H1 (cell line): ENCODE measurements around the gene VAT1L.

ENCODE experiments used
- CEBPB ChIP-seq: IDR thresholded peaks from 2 replicates; pipeline ENCODE4 v1.6.1; 2012; ENCODE audit warnings: low read depth, low read length
- CHD2 ChIP-seq: IDR thresholded peaks from 2 replicates; pipeline ENCODE4 v1.6.1; 2012; ENCODE audit warnings: low read length, improper control_type of control experiment
- CTCF ChIP-seq, 3 experiments: IDR thresholded peaks; 1 replicate in 2 of 3; 2 replicates in 1 of 3; pipeline versions ENCODE4 v1.5.1 to v1.6.1; 2011; ENCODE audit warnings: low read length in 3 of 3, mild to moderate bottlenecking in 3 of 3, inconsistent platforms in 2 of 3, low read depth in 1 of 3, moderate library complexity in 1 of 3; ENCODE audit not compliant: insufficient read depth in 1 of 3; ENCODE audit errors: control extremely low read depth in 1 of 3
- EP300 ChIP-seq, 2 experiments: IDR thresholded peaks; 1 replicate in 1 of 2; 2 replicates in 1 of 2; pipeline ENCODE4 v1.6.1; 2011 to 2012; ENCODE audit warnings: low read depth in 2 of 2, low read length in 2 of 2, mild to moderate bottlenecking in 2 of 2, borderline replicate concordance in 1 of 2, inconsistent platforms in 1 of 2, moderate library complexity in 1 of 2
- EZH2 ChIP-seq: fragments of 200-600 bp; sonication (generic); IDR thresholded peaks from 2 replicates; pipeline ENCODE4 v1.7.1; 2012; ENCODE audit warnings: low read depth, mild to moderate bottlenecking, moderate library complexity, low read length, inconsistent platforms; ENCODE audit not compliant: severe bottlenecking
- JUN ChIP-seq: IDR thresholded peaks from 2 replicates; pipeline ENCODE4 v1.6.1; 2011; ENCODE audit warnings: low read depth, mild to moderate bottlenecking, improper control_type of control experiment, low read length
- JUND ChIP-seq: IDR thresholded peaks from 2 replicates; pipeline ENCODE4 v1.6.1; 2011; ENCODE audit warnings: mild to moderate bottlenecking, improper control_type of control experiment, low read length
- NRF1 ChIP-seq: IDR thresholded peaks from 2 replicates; pipeline ENCODE4 v1.6.1; 2011; ENCODE audit warnings: mild to moderate bottlenecking, low read depth, low read length, improper control_type of control experiment
- POLR2AphosphoS5 ChIP-seq: IDR thresholded peaks from 2 replicates; pipeline ENCODE4 v1.6.1; 2011; ENCODE audit warnings: low read depth, low read length
- SIN3A ChIP-seq, 2 experiments: IDR thresholded peaks in 1 of 2; conservative IDR thresholded peaks in 1 of 2; 2 replicates each; pipeline ENCODE4 v1.6.1; 2011 to 2012; ENCODE audit warnings: low read length in 2 of 2, improper control_type of control experiment in 1 of 2, low read depth in 1 of 2, mild to moderate bottlenecking in 1 of 2
- SRF ChIP-seq: IDR thresholded peaks from 2 replicates; pipeline ENCODE4 v1.6.1; 2011; ENCODE audit warnings: mild to moderate bottlenecking, low read depth, low read length, moderate library complexity
- SUZ12 ChIP-seq: fragments of 200-600 bp; sonication (generic); IDR thresholded peaks from 2 replicates; pipeline ENCODE4 v1.6.1; 2012; ENCODE audit warnings: mild to moderate bottlenecking, inconsistent platforms, low read length, moderate library complexity, mixed read lengths
- USF2 ChIP-seq: IDR thresholded peaks from 2 replicates; pipeline ENCODE4 v1.6.1; 2011; ENCODE audit warnings: low read length, improper control_type of control experiment

GRCh38 chr16:77995843-77996455 lies 207.6 kb downstream of the VAT1L start:
- TF ChIP-seq EP300 (IDR thresholded peaks at IDR 0.05; ENCODE audit: borderline replicate concordance in 1 of 2, low read depth in 2 of 2, low read length in 2 of 2) (no peak), NRF1 (no peak), JUND (no peak), CTCF (IDR thresholded peaks at IDR 0.05; ENCODE audit: control extremely low read depth in 1 of 3, insufficient read depth in 1 of 3, low read depth in 1 of 3, low read length in 3 of 3) (no peak), POLR2AphosphoS5 (no peak), EZH2 (no peak), JUN (no peak), CHD2 (no peak), SIN3A (conservative IDR thresholded peaks at IDR 0.05 in 1 of 2, IDR thresholded peaks at IDR 0.05 in 1 of 2; ENCODE audit: low read depth in 1 of 2, low read length in 2 of 2) (no peak), CEBPB (no peak), SUZ12 (no peak), SRF (no peak), USF2 (no peak)
